HG02623 (cell line): ENCODE data around the gene RAB31.
"Not testable (repeated sequence)": the region's sequence is repeated elsewhere in the genome, so short reads cannot be mapped to it uniquely, and the experiment has no call there.

Source experiments
- ATAC-seq: cut with Tn5 transposase; IDR thresholded peaks from one replicate; pipeline ENCODE4 v1.9.1; 2021; ENCODE audit warnings: moderate library complexity; ENCODE audit not compliant: unreplicated experiment

RAB31 gene

GRCh38 chr18:9756271-9756932 is 48.3 kb downstream of the RAB31 start:
- no peak for ATAC-seq

GRCh38 chr18:9756933-9757470 is 48.9 kb downstream of the RAB31 start:
- no peak for ATAC-seq

- ATAC-seq: no peak
Observed at GRCh38 chr18:9757827-9758621, 49.9 kb downstream of the RAB31 start.

- ATAC-seq: no peak
Observed at GRCh38 chr18:9758624-9759075, 50.5 kb downstream of the RAB31 start.

- no peak for ATAC-seq
Observed at GRCh38 chr18:9760641-9761040, 52.5 kb downstream of the RAB31 start.

GRCh38 chr18:9762526-9762925 is 54.4 kb downstream of the RAB31 start:
- no peak for ATAC-seq

- ATAC-seq: no peak
Observed at GRCh38 chr18:9763157-9763556, 55.1 kb downstream of the RAB31 start.

GRCh38 chr18:9764011-9764481 is 55.9 kb downstream of the RAB31 start:
- ATAC-seq: no peak

- ATAC-seq: no peak
Observed at GRCh38 chr18:9765501-9765900, 57.4 kb downstream of the RAB31 start.

- no peak for ATAC-seq
Observed at GRCh38 chr18:9766076-9766481, 58.0 kb downstream of the RAB31 start.

- no peak for ATAC-seq
Observed at GRCh38 chr18:9766740-9767139, 58.6 kb downstream of the RAB31 start.

- ATAC-seq: not testable (repeated sequence)
Observed at GRCh38 chr18:9768071-9768691, 60.1 kb downstream of the RAB31 start.

- ATAC-seq: not testable (repeated sequence)
Observed at GRCh38 chr18:9770111-9770510, 62.0 kb downstream of the RAB31 start.

GRCh38 chr18:9771261-9771976 is 63.3 kb downstream of the RAB31 start:
- no peak for ATAC-seq

GRCh38 chr18:9771977-9772660 is 64.0 kb downstream of the RAB31 start:
- ATAC-seq: no peak

GRCh38 chr18:9772847-9773677 is 65.0 kb downstream of the RAB31 start:
- ATAC-seq: no peak

GRCh38 chr18:9774150-9774549 is 66.0 kb downstream of the RAB31 start:
- ATAC-seq: no peak

- ATAC-seq: no peak
Observed at GRCh38 chr18:9775178-9775577, 67.1 kb downstream of the RAB31 start.

GRCh38 chr18:9779630-9780029 is 71.5 kb downstream of the RAB31 start:
- ATAC-seq: no peak
